Natural killer cell (primary cell): Measurements from ENCODE around the gene SLBP. TPM values are rescaled to one million over a fixed set of nuclear protein-coding genes. Genes with fewer than 3 reads are reported as not detected.

Experiments
- ATAC-seq, 3 donors: fragments of 150-1000 bp in 2 of 3; fragments of 200-7000 bp in 1 of 3; cut with Tn5 transposase; 1 replicate in 1 of 3; 2 replicates in 2 of 3; pipeline ENCODE4 v1.10.0; 2021; ENCODE audit warnings: mild to moderate bottlenecking in 2 of 3, moderate library complexity in 2 of 3
- DNase-seq, 2 donors: peaks; one replicate each; pipeline versions ENCODE4 v3.0.0 to v3.0.0-alpha.2; 2013 to 2021; ENCODE audit warnings: mixed read lengths in 1 of 2
- H3K27ac ChIP-seq: one replicate; pipeline ENCODE4 v1.5.1; 2013; ENCODE audit warnings: mild to moderate bottlenecking, low read length
- H3K27me3 ChIP-seq: one replicate; pipeline ENCODE4 v1.6.1; 2013; ENCODE audit warnings: low read length; ENCODE audit not compliant: control insufficient read depth, insufficient read depth
- H3K36me3 ChIP-seq: one replicate; pipeline ENCODE4 v1.6.1; 2013; ENCODE audit warnings: low read length; ENCODE audit not compliant: control insufficient read depth, insufficient read depth
- H3K4me1 ChIP-seq: one replicate; pipeline ENCODE4 v1.6.1; 2013; ENCODE audit warnings: low read length; ENCODE audit not compliant: control insufficient read depth, insufficient read depth
- H3K4me3 ChIP-seq: one replicate; pipeline ENCODE4 v1.5.1; 2013; ENCODE audit warnings: low read length
- H3K9me3 ChIP-seq: one replicate; pipeline ENCODE4 v1.6.1; 2013; ENCODE audit warnings: low read length; ENCODE audit not compliant: control insufficient read depth, insufficient read depth
- H3K27ac Mint-ChIP-seq, 2 donors: one replicate each; pipeline ENCODE4 v1.8.0; 2022; ENCODE audit warnings: mild to moderate bottlenecking in 2 of 2, mixed read lengths in 2 of 2, moderate library complexity in 1 of 2
- H3K27me3 Mint-ChIP-seq, 2 donors: one replicate each; pipeline ENCODE4 v1.8.0; 2022; ENCODE audit warnings: low read depth in 2 of 2, mixed read lengths in 2 of 2
- H3K36me3 Mint-ChIP-seq: one replicate; pipeline ENCODE4 v1.8.0; 2022; ENCODE audit warnings: mixed read lengths
- H3K4me1 Mint-ChIP-seq, 2 donors: one replicate each; pipeline ENCODE4 v1.8.0; 2022; ENCODE audit warnings: mixed read lengths in 2 of 2
- H3K4me3 Mint-ChIP-seq: one replicate; pipeline ENCODE4 v1.8.0; 2022; ENCODE audit warnings: mild to moderate bottlenecking, moderate library complexity, mixed read lengths
- H3K9me3 Mint-ChIP-seq, 2 donors: one replicate each; pipeline ENCODE4 v1.8.0; 2022; ENCODE audit warnings: mixed read lengths in 2 of 2
- WGBS: methylation state at CpG from one replicate; pipeline ENCODE4 v1.1.7; 2013; ENCODE audit warnings: missing lambda C conversion rate; ENCODE audit not compliant: insufficient coverage; 5-methylcytosine and 5-hydroxymethylcytosine counted together
- intact Hi-C: fragments of 100-400 bp; cut with micrococcal nuclease; formaldehyde crosslinking; loops from one replicate; pipeline ENCODE4 v1.14.2; 2022
- total RNA-seq, 4 donors: library from RNA; stranded (reverse); fragments of 120-200 nt in 1 of 4; gene quantifications; one replicate each; pipeline versions ENCODE4 v1.2.3 to v1.2.4, GENCODE V29; 2013 to 2022
- TF ChIP-seq, protein P1 (sequence below): fragments of 200-600 bp; IDR thresholded peaks from one replicate; pipeline ENCODE4 v1.8.0; 2022; ENCODE audit warnings: antibody characterized with exemption

SLBP gene
- total RNA-seq, 3 donors from 2014 or later (not counting 1 experiment from before 2014, with no cell fraction given): 29.5 to 38.8 (median 38.6) TPM

DNA sequence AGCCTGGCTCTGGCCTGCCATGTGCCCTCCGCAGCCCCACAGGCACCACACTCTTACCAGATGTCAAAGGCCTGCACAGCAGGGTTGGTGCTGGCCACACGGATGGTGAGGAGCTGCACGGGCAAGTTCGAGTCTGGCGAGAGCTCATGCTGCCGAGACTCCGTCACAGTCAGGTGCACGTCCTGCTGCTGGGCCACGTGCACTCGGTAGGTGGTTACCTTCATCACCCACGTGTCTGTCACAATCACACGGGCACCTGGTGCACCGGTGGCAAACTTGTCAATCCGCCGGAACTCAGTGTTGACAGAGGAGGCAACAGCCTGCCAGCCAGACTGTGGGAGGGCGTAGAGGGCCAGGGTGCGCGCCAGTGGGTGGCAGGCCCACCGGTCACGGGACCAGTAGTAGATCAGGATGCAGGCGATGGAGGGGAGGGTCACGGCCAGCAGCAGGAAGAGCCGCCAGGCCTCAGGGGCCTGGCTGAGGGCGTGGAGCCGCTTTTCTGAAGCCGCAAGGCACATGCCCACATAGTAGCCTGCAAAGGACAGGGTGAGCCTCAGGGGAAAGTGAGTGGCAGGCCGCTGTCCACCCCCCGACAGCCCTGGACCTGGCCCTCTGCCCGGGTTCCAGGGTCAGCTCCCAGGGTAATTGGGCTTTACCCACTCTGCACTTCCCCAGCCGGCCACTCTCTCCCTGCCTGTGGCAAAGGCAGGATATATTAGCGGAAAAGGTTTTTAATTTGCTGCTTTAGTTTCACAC is 6.2 kb upstream of the SLBP start:
- Mint-ChIP-seq H3K9me3 (no peaks in the 10 kb centered on the region), H3K4me3 (peak overlapping the region; percentile 47), H3K4me1 (peaks cover 15 to 50% of the 10 kb centered on the region in 2 donors), H3K27me3 (no peaks in the 10 kb centered on the region), H3K27ac (peak overlapping the region; percentile 20 to 53), H3K36me3 (no peaks in the 10 kb centered on the region)
- H3K27ac ChIP-seq: no peak overlapping the region
- no peak for DNase-seq
- peaks cover 62% of the 10 kb centered on the region for H3K4me1 ChIP-seq
- no peak overlapping the region for H3K4me3 ChIP-seq
- TF ChIP-seq, protein P1, sequence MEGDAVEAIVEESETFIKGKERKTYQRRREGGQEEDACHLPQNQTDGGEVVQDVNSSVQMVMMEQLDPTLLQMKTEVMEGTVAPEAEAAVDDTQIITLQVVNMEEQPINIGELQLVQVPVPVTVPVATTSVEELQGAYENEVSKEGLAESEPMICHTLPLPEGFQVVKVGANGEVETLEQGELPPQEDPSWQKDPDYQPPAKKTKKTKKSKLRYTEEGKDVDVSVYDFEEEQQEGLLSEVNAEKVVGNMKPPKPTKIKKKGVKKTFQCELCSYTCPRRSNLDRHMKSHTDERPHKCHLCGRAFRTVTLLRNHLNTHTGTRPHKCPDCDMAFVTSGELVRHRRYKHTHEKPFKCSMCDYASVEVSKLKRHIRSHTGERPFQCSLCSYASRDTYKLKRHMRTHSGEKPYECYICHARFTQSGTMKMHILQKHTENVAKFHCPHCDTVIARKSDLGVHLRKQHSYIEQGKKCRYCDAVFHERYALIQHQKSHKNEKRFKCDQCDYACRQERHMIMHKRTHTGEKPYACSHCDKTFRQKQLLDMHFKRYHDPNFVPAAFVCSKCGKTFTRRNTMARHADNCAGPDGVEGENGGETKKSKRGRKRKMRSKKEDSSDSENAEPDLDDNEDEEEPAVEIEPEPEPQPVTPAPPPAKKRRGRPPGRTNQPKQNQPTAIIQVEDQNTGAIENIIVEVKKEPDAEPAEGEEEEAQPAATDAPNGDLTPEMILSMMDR: no peak
- intact Hi-C loops: no loop called here
- H3K9me3 ChIP-seq: no peaks in the 10 kb centered on the region
- ATAC-seq: no peak
- WGBS: 91% methylated on average over 31 of the region's 31 CpGs
- peaks cover 16% of the 10 kb centered on the region for H3K36me3 ChIP-seq
- H3K27me3 ChIP-seq: no peaks in the 10 kb centered on the region

DNA sequence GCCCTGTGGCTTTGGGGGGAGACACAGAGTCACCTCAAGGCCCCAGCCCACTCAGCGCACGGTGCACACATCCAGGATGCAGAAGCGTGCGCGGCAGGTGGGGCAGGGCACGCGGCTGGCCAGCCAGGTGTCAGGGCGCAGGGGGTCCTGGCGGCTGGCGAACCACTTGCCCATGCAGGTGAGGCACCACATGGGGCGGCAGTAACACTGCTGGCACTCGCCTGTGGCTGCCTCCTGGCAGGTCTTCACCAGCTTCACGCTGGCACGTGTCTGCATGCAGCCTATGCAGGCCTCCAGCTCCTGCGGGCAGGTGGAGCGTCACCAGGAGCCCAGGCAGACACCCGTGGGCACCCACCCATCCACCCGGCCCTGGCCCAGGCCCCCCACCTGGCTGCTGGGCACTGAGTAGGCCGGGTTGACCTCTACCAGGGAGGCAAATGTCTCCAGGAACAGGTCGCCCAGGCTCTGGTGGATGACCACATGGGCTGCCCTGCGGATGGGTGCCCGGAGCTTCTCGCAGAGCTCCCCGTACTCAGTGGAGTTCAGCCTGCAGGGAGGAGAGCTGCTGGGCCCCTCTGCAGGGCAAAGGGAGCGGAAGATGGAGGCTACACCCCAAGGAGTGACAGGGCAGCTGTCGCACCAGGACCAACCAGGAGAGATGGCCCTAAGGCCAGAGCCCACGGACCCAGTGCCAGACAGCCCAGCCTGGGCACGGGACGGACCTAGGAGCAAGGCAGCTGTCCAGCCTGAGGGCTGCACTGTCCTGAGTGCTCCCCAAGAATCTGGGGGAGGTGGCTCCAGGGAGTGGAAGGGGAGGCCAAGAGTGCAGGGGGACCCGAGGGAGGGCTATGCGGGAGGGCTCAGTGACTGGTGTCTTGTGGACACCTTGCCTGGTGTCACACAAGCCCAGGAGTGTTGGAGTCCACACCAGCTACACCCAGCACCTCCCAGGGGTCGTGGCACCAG is 5.3 kb upstream of the SLBP start:
- H3K27me3 ChIP-seq: no peaks in the 10 kb centered on the region
- ATAC-seq (no peak), DNase-seq (no peak)
- no peak overlapping the region for H3K27ac ChIP-seq
- Mint-ChIP-seq H3K27me3 (no peaks in the 10 kb centered on the region), H3K27ac (no peak overlapping the region), H3K9me3 (no peaks in the 10 kb centered on the region), H3K36me3 (no peaks in the 10 kb centered on the region), H3K4me1 (peaks cover 6 to 48% of the 10 kb centered on the region in 2 donors), H3K4me3 (no peak overlapping the region)
- peaks cover 16% of the 10 kb centered on the region for H3K36me3 ChIP-seq
- no peak overlapping the region for H3K4me3 ChIP-seq
- peaks cover 56% of the 10 kb centered on the region for H3K4me1 ChIP-seq
- WGBS: 90% methylated on average over 32 of the region's 32 CpGs
- no peaks in the 10 kb centered on the region for H3K9me3 ChIP-seq
- TF ChIP-seq, protein P1: no peak
- intact Hi-C loops: no loop called here

DNA sequence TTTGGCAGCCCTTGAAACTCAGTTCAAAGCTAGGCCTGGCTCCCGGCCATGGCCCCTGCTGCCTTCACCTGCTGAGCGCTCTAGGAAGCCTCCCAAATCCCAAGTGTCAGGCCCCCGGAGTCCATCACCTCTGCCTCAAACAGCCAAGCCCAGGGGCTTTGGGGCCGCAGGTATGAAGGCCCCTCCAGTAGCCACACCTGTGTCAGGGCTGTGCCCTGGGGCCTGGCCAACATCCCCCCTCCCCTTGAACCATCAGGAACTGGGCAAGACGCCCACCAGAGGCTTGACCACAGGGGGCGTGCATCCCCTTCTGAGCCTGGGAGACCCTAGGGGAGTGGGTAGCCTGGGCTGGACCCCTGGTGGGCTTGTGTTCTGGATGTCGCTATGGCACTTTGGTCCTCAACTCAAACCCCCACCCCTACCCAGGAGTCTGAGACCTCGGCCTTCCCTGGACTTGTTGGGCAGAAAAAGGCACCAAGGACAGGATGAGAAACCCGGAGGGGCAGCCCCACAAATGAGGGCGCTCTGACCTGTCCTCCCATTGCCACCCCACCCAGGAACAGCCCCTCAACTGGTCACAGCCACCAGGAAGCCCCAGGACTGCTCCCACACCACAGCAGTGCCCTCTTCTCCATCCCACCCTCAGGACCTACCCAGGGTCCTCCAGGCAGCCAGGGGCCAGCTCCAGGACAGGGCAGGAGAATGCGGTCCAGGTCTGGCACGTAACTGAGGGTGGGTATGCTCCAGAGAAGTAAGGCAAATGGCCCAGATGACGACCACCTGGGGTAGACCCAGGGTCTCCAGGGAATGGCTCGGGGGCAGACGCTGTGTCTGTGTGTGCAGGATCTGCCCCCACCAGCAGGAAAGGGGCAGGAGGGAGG is 4.2 kb upstream of the SLBP start:
- no peaks in the 10 kb centered on the region for H3K27me3 Mint-ChIP-seq
- no peak overlapping the region for H3K4me3 Mint-ChIP-seq
- ATAC-seq (no peak), DNase-seq (no peak)
- Histone ChIP-seq H3K9me3 (no peaks in the 10 kb centered on the region), H3K36me3 (peaks cover 16% of the 10 kb centered on the region), H3K27me3 (no peaks in the 10 kb centered on the region), H3K27ac (no peak overlapping the region), H3K4me3 (no peak overlapping the region), H3K4me1 (peaks cover 50% of the 10 kb centered on the region)
- peak overlapping the region; percentile 95 to 96 for H3K27ac Mint-ChIP-seq
- H3K4me1 Mint-ChIP-seq: peaks cover 0 to 43% of the 10 kb centered on the region in 2 donors
- H3K9me3 Mint-ChIP-seq: no peaks in the 10 kb centered on the region
- TF ChIP-seq, protein P1: no peak
- WGBS: 84% methylated on average over 14 of the region's 15 CpGs
- H3K36me3 Mint-ChIP-seq: no peaks in the 10 kb centered on the region
- intact Hi-C loops: no loop called here
